Measurements from ENCODE around the gene TRIAP1.

TRIAP1 gene

DNA sequence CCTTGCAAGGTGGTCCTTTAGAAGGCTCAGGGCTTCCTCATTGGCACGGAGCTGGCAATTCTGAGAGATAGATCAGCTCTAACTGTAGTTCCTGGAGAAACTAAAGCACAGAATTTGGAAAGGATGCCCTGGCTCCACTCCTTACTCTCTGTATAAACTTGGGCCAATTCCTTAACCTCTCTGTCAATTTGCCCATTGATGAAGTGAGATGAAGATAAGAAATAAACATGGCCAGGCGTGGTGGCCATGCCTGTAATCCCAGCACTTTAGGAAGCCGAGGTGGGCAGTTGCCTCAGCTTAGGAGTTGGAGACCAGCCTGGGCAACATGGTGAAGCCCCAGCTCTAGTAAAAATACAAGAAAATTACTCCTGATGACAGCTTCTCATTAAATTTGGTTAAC, 42.3 kb downstream of the TRIAP1 start:
- DNase-seq (ENCODE audit: low read depth, low spot score): no peak
- H3K4me3 ChIP-seq (ENCODE audit: low read depth, low read length): no peak overlapping the region
- TF ChIP-seq, protein P1, sequence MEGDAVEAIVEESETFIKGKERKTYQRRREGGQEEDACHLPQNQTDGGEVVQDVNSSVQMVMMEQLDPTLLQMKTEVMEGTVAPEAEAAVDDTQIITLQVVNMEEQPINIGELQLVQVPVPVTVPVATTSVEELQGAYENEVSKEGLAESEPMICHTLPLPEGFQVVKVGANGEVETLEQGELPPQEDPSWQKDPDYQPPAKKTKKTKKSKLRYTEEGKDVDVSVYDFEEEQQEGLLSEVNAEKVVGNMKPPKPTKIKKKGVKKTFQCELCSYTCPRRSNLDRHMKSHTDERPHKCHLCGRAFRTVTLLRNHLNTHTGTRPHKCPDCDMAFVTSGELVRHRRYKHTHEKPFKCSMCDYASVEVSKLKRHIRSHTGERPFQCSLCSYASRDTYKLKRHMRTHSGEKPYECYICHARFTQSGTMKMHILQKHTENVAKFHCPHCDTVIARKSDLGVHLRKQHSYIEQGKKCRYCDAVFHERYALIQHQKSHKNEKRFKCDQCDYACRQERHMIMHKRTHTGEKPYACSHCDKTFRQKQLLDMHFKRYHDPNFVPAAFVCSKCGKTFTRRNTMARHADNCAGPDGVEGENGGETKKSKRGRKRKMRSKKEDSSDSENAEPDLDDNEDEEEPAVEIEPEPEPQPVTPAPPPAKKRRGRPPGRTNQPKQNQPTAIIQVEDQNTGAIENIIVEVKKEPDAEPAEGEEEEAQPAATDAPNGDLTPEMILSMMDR (IDR thresholded peaks at IDR 0.05; ENCODE audit: low read depth, low read length): no peak
- in situ Hi-C loops (cut with HindIII; ENCODE audit: low sequenced_read_pairs): no loop called here

- H3K4me3 ChIP-seq (ENCODE audit: low read depth, low read length): no peak overlapping the region
- in situ Hi-C loops (cut with HindIII; ENCODE audit: low sequenced_read_pairs): no loop called here
- TF ChIP-seq, protein P1 (IDR thresholded peaks at IDR 0.05; ENCODE audit: low read depth, low read length): no peak
- DNase-seq (ENCODE audit: low read depth, low spot score): peak; percentile 13
Observed at GRCh38 chr12:120402217-120402616, 44.0 kb downstream of the TRIAP1 start.

GRCh38 chr12:120399531-120399930, 46.7 kb downstream of the TRIAP1 start:
- TF ChIP-seq, protein P1 (IDR thresholded peaks at IDR 0.05; ENCODE audit: low read depth, low read length): no peak
- H3K4me3 ChIP-seq (ENCODE audit: low read depth, low read length): no peak overlapping the region
- DNase-seq (ENCODE audit: low read depth, low spot score): peak; percentile 43
- in situ Hi-C loops (cut with HindIII; ENCODE audit: low sequenced_read_pairs): no loop called here

DNA sequence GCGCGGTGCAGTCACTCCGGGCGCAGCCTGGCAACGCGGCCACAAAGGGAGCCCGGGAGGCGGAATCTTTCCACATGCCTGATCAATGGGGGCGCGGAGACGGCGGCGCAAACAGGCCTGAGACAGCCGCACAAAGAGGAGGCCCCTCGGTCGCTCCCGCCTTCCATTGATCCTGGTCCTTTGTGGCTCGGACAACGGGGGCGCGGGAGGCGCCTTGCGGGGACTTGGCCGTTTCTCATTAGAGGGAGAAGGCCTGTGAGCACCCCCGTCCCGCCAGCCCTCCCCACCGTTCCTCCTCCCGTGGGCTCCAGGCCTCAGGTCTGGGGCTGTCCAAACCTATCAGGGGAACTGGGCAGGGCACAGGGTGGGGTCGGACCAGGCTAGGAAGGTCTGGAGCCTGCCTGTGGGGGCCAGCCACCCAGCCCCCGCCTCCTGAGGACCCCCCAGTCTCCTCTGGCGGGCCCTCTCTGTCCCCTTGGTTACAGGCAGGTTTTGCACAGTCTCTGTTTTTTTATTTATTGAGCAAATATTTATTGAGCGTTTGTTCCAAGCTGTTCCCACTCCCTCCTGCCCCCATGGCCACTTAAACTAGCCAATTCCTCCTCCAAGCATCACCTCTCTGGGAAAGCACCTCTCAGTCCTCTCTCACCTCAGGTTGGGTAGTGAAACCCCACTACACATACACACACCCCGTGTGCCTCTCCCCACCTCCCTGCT, 48.2 kb downstream of the TRIAP1 start:
- no peak overlapping the region for H3K4me3 ChIP-seq (ENCODE audit: low read depth, low read length)
- TF ChIP-seq, protein P1 (IDR thresholded peaks at IDR 0.05; ENCODE audit: low read depth, low read length): no peak
- peak; percentile 14 for DNase-seq (ENCODE audit: low read depth, low spot score)
- in situ Hi-C loops (cut with HindIII; ENCODE audit: low sequenced_read_pairs): no loop called here

DNA sequence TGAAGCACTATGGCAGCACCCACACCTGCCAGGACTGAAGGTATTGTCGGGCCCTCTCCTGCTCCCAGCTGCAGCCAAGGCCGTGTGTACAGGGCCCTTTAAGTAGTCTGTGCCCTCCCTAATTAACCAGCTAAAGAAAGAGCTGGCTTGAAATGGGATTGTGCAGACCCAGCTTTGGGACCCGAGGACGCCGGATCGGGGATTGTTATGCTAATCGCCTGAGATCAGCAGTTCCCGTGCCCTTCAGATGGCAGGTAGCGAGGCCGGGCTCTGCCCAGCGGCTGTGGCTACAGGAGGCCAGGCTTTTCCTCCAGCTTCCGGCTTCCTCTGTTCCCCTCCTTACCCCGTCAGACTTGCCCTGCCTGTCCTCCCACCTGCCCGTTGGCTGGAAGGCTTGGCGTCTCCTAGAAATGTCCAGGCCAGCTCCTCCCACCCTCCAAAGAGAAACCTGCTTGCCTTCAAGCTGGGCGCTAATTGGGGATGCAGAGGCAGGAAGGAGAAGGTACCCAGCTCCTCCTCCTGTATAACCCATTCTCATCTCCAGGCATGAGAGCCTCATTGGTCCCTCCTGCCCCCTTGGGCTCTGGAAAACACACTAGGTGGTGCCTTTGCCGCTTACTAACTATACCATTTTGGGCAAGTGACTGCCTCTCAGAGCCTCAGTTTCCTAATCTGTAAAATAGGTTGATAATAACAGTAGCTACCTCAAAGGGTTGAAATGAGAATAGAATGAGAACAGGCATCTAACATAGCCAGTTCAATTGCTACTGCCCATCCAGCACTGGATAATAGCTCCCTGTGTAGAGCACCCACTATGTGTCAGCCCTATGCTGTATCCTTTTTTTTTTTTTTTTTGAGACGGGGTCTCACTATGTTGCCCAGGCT, 51.5 kb downstream of the TRIAP1 start:
- in situ Hi-C loops (cut with HindIII; ENCODE audit: low sequenced_read_pairs): no loop called here
- no peak for DNase-seq (ENCODE audit: low read depth, low spot score)
- H3K4me3 ChIP-seq (ENCODE audit: low read depth, low read length): no peak overlapping the region
- TF ChIP-seq, protein P1 (IDR thresholded peaks at IDR 0.05; ENCODE audit: low read depth, low read length): no peak
